HG02981 (cell line): ENCODE data around the gene CSK.
A peak's percentile ranks its signal among the peaks of the same experiment; 100 is the strongest.

ENCODE experiments used
- ATAC-seq: cut with Tn5 transposase; IDR thresholded peaks from one replicate; pipeline ENCODE4 v1.9.1; 2021; ENCODE audit warnings: mild to moderate bottlenecking, moderate library complexity; ENCODE audit not compliant: unreplicated experiment

CSK gene

DNA sequence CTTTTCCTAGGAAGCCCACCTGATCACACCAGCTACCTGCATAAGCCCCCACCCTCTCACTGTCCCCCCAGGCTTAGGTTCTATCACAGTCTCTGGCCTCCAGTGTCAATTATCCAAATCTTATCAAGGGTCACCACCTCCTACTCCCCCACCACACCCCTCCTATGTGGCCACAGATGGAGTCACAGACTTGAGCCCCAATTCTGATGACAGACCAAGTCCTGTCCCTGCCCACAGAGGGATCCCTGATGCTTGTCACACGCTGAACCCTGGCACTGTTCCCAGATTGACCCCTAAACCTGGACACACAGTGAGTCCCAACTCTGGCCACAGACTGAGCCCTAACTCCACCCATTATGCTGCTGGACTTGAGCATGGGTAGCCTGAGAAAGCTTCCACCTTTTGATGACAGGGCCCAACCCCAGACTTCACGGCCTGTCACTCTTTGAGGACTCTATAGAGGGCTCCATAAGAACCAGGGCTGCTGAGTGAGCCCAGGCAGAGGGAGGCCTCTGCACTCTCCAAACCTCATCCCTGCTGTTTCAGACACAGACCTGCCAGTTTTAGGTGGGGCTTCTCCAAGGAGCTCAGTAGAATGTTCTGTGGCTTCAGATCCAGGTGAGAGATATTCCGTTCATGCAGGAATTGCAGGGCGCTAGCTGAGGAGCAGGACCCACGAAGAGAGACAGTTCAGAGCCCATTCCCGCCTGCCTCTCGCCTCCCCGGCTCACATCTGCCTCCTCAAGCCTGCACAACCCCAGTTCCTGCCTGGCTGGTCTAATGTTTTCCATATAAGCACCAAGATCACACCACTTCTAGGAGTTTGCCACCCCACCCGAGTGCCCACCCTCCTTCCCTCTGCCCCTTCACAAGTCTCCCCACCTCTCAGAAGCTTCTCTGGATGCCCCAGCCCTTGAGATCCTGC, 59.2 kb downstream of the CSK start:
- ATAC-seq: no peak

DNA sequence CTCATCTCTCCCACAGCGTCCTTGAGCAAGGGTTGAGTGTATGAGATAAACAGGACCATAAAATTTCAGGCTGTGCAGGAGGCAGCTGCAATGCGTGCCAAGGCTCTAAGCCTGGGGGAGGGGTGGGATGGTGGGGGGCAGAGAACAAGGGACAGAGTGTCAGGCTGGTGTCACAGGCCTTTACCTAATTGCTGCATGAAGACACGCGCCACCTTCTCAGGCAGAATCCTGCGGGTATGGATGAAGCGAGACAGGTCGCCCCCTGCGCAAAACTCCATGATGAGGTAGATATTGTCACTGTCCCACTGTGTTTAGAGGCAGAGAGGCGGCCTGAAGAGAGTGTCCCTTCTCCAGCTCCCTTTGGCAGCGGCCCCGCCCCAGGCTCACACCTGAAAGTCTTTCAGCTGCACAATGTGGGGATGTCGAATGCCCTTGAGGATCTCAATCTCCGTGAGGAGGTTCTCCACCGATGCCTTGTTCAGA, 60.1 kb downstream of the CSK start:
- no peak for ATAC-seq

DNA sequence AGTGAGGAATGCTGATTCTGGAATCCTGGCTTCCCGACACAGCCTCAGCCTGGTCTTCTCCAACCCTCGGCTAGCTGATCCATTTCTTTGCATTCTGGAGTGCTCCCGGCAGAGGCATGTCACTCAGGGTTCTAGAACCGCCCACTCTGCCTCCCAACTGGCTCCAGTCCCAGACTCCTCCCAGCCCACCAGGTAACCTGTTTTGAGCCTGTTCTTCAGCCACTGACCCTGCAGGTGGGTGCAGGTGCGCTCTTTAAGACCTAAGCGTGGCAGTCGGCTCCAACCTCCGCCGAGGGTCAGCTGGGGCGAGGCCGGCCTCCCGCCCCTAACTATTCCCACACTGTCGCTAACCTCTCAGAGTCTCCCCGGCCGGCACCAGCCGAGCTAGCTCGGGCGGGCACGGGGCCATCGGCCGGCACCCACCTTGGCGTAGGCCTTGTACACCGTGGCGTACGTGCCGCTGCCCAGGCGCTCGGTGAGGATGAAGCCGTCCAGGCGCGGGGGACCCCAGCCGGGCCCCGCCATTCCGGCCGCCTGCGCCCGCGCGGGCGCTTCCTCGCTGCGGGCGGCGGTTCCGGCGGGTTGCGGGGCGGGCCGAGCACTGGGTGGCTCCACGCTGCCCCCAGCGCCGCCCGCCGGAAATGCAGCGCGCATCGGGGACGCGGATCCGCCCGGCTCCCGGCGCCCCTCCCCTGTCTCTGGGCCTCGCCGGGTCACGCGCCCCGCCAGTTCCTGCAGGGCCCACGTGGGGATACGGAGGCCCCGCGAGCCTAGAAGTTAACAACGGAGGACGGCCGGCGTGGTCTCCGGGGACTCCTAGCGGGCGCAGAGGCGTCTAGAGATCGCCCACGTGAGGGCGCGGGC, 60.9 kb downstream of the CSK start, which contains the start of gene ULK3:
ULK3 (minus strand) TSS at position 576 of the 864 bp plus-strand sequence; CDS start at position 525, 51 bp downstream.
- ATAC-seq: peak; percentile 76

DNA sequence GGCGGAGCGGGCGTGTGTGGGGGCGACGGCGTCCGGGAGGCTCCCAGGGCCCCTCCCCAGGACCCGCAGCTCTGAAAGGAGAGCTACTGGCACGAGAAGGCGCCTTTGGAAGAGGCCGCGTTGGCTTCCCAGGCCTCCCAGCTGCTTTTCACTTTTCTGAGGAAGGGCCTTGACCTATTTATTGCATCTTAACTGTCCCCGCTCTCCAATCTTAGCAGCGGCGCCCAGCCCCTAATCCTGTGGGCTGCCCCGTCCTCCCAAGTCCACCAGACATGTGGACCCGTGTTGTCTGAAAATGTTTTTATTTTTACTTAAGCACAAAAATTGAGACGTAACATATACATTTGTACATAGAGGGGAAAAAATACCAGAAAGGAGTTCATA, 61.6 kb downstream of the CSK start:
- ATAC-seq: no peak

DNA sequence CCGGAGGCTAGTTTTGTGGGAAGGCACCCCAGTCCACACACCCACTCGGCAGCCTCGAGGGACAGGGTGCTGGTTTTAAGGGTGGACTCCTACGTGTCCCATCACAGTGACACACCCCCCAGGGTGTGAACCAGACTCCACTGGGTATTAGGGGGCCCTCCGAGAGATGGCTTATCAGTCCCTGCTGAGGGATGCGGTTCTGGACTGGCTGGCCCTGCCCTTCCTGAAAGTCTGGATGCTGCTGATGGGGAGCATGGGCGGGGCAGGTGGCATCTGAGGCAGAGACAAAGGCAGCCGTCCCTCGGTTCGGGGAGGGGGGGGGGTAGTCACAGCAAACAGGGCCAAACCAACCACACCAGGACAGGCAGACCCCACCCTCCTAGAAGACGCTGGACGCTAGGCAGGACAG, 62.0 kb downstream of the CSK start:
- no peak for ATAC-seq

DNA sequence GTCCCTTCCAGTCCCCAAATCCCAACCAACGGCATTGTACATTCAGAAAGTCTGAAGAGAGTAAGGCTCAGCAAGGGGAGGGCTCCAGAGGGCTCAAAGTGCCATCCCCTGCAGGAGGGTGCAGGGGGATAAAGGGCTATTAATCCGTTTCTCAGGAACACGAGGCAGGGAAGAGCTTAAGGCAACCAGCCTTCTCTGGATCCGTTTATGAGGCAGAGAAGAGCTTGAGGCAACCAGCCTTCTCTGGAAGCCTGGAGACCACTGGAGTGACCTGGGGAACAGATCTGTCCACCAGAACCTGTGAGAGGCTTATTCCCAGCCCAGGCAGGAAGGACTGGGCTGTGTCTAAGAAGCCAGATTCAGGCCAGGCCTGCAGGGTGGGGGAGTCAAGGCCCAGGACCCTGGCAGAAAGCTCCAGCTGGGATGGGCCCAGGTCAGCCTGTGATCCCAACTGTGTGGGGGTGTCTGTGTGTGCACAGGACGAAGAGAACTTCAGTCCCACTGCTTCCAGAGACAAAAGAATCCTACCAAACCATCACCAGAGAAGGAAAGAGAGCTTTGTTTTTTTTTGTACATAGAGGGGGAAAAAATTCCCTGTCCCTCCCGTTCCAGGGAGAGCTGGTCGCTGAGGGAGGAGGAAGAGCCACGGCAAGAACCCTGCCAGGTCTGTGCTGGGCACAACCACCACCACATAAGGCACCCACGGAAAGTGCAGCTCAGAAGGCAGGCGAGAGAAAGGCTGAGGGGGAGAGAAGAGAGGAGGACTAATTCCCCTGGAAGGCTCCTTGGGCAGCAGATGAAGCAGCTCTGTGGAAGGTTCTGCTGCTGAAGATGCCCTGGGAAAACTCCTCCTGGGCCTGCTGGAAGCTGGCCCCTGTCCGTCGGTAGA, 62.7 kb downstream of the CSK start:
- ATAC-seq: no peak

DNA sequence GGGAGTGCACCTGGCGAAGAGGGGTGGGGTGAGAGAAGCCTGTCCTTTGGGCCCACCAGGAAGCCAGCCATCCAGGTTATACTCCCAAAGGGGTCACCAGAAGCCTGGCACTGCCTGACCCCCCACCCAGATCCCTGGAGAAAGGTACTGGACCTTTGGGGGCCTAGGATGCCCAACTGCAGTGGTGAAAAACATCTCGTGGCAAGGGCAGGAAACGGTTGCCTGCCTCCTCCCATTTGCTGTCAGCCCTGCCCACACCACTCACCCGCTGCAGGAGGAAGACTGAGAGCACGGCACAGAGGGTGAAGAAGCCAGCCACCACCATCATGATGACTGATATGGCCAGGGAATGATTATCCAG, 63.3 kb downstream of the CSK start:
- no peak for ATAC-seq

DNA sequence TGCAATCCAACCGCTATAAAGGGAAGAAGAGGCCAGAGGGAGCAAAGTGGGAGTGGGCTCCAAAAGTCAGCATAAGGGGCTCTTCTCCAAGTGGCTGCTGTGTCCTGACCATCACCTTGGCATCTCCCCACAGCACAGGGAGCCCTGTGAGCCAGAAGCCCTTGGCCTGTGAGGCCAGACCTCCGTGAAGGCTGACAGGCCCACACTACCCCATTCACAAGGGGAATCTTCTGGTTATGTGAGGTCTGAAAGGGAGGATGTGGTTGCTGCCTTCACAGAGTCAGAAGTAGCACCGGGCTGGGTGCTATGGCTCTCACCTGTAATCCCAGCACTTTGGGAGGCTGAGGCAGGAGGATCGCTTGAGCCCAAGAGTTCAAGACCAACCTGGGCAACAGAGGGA, 63.7 kb downstream of the CSK start:
- no peak for ATAC-seq

DNA sequence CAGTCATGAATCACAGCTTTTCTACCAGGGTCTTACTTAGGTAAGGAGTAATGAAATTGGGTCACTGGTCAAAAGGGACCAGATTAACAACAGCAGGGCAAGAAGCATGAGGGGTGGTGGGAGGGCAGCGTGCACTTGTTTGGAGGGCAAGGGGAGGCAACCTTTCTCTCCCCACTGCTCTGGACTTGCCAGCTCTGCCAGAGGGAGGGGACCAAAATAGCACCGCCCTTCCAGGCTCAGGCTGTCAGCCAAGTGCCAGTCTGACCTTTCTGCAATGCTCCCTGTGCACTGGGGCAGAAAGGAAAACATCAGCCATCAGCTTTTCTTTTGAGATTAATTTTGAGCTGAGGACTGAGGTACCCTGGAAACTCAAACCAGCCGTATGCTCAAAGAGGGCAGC, 65.6 kb downstream of the CSK start:
- no peak for ATAC-seq

DNA sequence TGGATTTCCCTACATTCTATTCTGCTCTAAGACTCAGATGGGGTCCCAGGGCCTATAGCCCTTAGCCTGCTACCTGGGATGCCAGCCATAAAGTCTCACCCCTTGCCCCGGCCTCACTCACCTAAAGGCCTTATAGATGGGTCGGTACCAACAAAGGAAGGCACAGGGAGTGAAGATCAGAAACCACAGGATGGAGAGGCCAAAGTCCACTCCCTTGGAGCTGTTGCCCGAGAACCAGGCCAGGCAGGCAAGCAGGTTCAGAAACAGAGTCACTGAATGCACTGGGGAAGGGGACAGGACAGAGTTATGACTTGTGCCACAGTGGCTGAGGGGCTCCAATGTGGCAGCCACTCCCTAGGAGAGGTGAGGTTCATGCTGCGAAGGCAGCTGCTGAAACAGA, 68.5 kb downstream of the CSK start:
- no peak for ATAC-seq

DNA sequence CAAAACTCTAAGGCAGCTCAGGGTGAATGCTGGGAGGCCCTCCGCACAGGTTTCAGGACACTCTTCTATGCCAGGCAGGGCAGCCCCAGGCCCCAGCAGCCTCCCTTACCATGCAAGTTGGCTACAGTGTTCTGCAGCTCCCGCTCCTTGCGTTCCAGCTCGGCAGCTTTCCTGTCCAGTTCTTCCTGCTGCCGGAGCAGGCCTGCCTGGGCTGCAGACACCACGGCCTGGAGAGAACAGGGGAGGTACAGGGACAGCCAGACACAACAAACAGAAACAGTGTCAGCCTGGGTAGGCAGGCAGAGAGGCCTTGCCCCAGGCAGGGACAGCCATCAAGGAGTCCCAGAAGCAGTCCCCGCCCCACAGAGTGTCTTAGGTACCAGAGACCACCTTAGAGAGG, 70.1 kb downstream of the CSK start:
- no peak for ATAC-seq
